ENCODE measurements around the gene TEX52.

Gene TEX52

DNA sequence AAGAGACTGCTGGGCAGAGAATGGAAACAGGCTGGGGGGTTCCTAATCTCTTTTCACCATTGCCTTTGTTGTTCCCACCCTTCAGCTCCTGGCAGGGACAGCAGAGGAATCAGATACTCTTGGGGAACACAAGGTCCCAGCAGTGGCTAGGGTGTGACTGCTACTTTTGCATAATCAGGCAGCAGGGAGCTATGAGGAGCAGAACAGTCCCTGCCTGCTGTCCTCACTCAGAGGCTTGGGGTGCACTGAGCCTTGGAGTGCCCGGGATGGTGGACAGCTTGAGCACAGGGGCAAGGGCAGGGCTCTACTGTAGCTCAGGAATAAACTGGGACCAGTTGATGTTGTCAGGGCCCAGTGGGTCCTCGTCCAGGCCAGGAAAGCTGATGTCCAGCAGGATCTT, 1.5 kb upstream of the TEX52 start:
- H3K4me1 ChIP-seq (ENCODE audit: insufficient read depth, low read length), result peaks cover 9% of the 10 kb centered on the region
- H2AFZ ChIP-seq (ENCODE audit: low read depth, low read length), result no peak overlapping the region
- no peaks in the 10 kb centered on the region for H3K9me3 ChIP-seq (ENCODE audit: low read length)
- no peaks in the 10 kb centered on the region for H3K27me3 ChIP-seq (ENCODE audit: insufficient read depth, low read length)
- H3K36me3 ChIP-seq (ENCODE audit: insufficient read depth, low read length), result peaks cover 48% of the 10 kb centered on the region
- H3K4me3 ChIP-seq (ENCODE audit: low read length), result no peak overlapping the region

DNA sequence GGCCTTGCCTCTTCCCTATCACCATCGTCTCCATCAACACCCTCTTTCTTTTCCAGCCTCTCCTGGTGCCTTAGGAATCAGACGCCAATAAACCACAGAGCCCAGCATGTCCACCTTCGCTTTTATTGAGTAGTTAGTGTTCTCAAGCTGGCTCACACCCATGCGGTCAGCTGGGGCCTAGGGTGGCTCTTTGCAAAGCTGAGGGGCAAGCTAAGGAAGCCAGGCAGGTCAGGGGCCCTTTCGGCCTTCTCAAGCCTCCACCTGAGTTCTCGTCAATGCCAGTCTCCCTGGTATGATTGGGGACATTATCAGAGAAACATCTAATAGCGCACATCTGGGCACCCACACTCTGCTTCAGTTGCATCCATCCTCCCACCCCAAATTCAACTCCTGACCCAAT, 737 bp upstream of the TEX52 start:
- Histone ChIP-seq H3K27me3 (ENCODE audit: insufficient read depth, low read length) (no peaks in the 10 kb centered on the region), H3K4me3 (ENCODE audit: low read length) (no peak overlapping the region), H3K9me3 (ENCODE audit: low read length) (no peaks in the 10 kb centered on the region)

DNA sequence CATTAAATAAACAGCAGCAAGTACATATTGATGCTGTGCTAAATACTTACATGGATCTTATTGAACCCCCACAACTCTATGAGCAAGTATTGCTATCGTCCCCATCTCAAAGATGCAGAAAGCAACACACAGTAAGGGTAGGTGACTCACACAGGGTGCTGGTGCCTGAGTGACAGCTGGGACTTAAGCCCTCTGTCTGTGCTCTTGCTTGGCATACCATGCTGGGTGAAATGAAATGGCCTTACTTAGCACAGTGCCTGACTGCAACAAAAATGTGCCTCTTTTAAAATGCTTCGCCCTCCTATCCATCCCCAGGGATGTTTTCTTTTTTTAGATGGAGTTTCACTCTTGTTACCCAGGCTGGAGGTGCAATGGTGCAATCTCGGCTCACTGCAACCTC, 788 bp downstream of the TEX52 start:
- Histone ChIP-seq H3K9me3 (ENCODE audit: low read length) (no peaks in the 10 kb centered on the region), H2AFZ (ENCODE audit: low read depth, low read length) (no peak overlapping the region), H3K36me3 (ENCODE audit: insufficient read depth, low read length) (peaks cover 31% of the 10 kb centered on the region), H3K27me3 (ENCODE audit: insufficient read depth, low read length) (no peaks in the 10 kb centered on the region), H3K4me3 (ENCODE audit: low read length) (no peak overlapping the region), H3K4me1 (ENCODE audit: insufficient read depth, low read length) (peaks cover 9% of the 10 kb centered on the region)

More for the DNA sequence above, 737 bp upstream of the TEX52 start:
- Histone ChIP-seq H2AFZ (ENCODE audit: low read depth, low read length) (no peak overlapping the region), H3K4me1 (ENCODE audit: insufficient read depth, low read length) (peaks cover 9% of the 10 kb centered on the region), H3K36me3 (ENCODE audit: insufficient read depth, low read length) (peaks cover 40% of the 10 kb centered on the region)

DNA sequence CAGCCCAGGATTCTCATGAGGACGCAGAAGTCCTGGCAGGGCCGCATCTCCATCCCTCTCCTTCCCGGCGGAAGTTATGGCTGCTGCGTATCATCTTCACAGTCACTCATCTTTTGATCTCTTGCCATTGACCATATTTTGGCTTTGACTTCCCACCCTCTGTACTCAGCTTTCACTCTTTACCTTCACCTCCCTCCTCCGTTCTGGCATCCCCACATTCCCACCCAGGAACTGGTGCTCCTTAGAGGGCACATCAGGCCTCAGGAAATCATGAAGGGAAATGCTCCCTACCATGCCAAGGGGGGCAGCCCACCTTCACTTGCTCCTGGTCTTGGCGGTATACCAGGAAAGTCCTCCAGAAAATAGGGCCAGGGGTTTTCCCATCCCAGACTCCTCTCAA, 1.3 kb downstream of the TEX52 start:
- no peak overlapping the region for H2AFZ ChIP-seq (ENCODE audit: low read depth, low read length)

DNA sequence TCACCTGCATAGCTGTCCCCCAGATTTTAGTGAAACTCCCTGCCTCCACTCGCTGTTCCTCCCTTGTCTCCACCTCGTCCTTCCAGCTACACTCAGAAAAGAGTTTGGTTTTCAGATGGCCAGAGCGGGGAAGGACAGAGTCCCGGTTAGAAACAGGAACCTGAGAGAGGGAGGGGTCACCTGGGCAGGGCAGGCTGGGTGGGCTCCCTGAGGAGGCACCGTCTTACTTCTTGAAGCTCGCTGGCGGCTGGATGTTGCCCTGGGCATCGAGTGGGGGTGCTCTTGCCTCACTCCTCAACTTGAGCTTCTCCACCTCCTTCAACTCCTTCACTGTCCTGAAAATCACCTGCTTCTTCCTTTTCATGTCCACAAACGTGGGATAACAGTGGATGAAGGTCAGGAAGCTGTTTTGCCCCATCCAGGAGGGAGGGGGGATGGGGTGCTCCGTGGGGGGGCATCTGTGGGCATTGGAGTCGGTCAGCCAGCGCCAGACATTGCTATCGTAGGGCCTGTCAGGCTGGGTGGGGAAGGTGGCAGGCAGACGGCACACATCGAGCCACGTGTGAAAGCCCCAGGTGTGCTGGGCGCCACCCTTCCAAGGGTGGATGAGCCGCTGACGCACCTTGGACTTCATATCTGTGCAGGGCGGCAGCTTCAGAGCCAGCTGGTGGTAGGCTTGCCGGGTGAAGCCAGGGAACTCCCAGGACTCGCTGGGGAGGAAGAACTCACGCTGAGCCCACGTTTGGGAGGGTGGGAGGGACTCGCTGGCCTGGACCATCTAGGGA, 2.0 kb downstream of the TEX52 start:
- peaks cover 11% of the 10 kb centered on the region for H3K4me1 ChIP-seq (ENCODE audit: insufficient read depth, low read length)
- no peak overlapping the region for H2AFZ ChIP-seq (ENCODE audit: low read depth, low read length)
- no peaks in the 10 kb centered on the region for H3K9me3 ChIP-seq (ENCODE audit: low read length)
- no peaks in the 10 kb centered on the region for H3K27me3 ChIP-seq (ENCODE audit: insufficient read depth, low read length)
- peaks cover 26% of the 10 kb centered on the region for H3K36me3 ChIP-seq (ENCODE audit: insufficient read depth, low read length)
- H3K4me3 ChIP-seq (ENCODE audit: low read length), result no peak overlapping the region

More for the DNA sequence above, 1.3 kb downstream of the TEX52 start:
- Histone ChIP-seq H3K36me3 (ENCODE audit: insufficient read depth, low read length) (peaks cover 31% of the 10 kb centered on the region), H3K4me1 (ENCODE audit: insufficient read depth, low read length) (peaks cover 9% of the 10 kb centered on the region), H3K9me3 (ENCODE audit: low read length) (no peaks in the 10 kb centered on the region), H3K4me3 (ENCODE audit: low read length) (no peak overlapping the region), H3K27me3 (ENCODE audit: insufficient read depth, low read length) (no peaks in the 10 kb centered on the region)

DNA sequence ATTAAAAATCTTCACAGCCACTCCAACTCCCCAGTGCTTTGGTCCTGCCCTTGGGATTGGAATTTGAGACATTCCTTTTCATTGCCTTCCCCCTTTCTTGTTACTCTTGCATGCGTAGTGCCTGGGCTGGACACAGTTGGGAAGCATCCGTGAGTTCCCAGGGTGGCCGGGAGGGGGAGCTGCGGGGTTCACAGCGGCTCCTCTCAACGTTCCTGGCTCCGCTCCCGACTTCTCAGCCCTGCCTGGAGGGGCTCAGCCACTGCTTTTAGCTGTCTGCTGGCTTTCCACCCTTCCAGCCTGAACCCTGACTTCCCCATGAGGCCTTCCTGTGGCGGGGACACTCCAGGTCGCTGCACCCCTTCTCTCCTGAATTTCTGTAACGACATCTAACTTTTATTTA, 3.2 kb downstream of the TEX52 start:
- no peak overlapping the region for H2AFZ ChIP-seq (ENCODE audit: low read depth, low read length)
- peaks cover 15% of the 10 kb centered on the region for H3K36me3 ChIP-seq (ENCODE audit: insufficient read depth, low read length)
- no peak overlapping the region for H3K4me3 ChIP-seq (ENCODE audit: low read length)
- peaks cover 23% of the 10 kb centered on the region for H3K4me1 ChIP-seq (ENCODE audit: insufficient read depth, low read length)
- H3K27me3 ChIP-seq (ENCODE audit: insufficient read depth, low read length), result no peaks in the 10 kb centered on the region
- H3K9me3 ChIP-seq (ENCODE audit: low read length), result no peaks in the 10 kb centered on the region

DNA sequence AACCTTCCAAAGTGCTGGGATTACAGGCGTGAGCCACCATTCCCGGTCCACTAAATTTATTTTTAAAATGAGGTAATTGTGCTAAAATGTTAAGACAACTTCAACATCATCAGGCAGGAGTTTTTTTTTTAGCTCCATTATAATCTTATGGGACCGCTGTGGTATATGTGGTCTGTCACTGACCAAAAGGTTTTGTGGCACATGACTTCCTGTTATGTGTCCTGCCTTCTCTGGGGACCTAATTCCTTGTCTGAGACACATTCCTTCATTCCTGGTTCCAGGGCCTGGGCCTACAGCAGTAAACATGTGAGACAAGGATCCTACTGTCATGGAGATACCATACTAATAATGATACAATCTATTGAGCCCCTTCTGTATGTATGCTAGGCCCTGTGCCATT, 4.9 kb downstream of the TEX52 start:
- peaks cover 25% of the 10 kb centered on the region for H3K4me1 ChIP-seq (ENCODE audit: insufficient read depth, low read length)
- no peaks in the 10 kb centered on the region for H3K27me3 ChIP-seq (ENCODE audit: insufficient read depth, low read length)

DNA sequence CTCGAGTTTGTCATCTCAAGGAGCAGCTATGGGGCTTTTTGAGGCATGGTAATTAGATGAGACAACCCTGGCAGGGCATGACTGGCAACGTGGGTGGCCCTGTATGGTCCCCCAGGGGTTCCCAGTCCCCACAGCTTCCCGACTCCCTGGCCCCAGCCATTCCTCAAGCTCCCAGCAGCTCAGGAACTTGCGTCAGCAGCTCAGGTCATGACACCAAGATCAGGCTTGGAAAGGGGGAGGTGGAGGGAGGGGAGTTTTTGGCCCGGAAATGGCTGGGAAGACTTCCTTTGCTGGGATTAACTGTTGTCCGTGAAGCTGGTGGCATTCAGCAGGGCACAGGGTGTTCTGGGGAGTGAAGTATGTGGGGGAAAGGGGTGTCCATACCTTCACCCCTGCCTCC, 11.6 kb downstream of the TEX52 start:
- Histone ChIP-seq H3K36me3 (ENCODE audit: insufficient read depth, low read length) (no peaks in the 10 kb centered on the region), H3K4me3 (ENCODE audit: low read length) (no peak overlapping the region), H3K27me3 (ENCODE audit: insufficient read depth, low read length) (no peaks in the 10 kb centered on the region), H2AFZ (ENCODE audit: low read depth, low read length) (no peak overlapping the region), H3K9me3 (ENCODE audit: low read length) (no peaks in the 10 kb centered on the region), H3K4me1 (ENCODE audit: insufficient read depth, low read length) (peaks cover 28% of the 10 kb centered on the region)

More for the DNA sequence above, 4.9 kb downstream of the TEX52 start:
- no peak overlapping the region for H3K4me3 ChIP-seq (ENCODE audit: low read length)
- no peaks in the 10 kb centered on the region for H3K36me3 ChIP-seq (ENCODE audit: insufficient read depth, low read length)
- H2AFZ ChIP-seq (ENCODE audit: low read depth, low read length), result no peak overlapping the region
- H3K9me3 ChIP-seq (ENCODE audit: low read length), result no peaks in the 10 kb centered on the region

DNA sequence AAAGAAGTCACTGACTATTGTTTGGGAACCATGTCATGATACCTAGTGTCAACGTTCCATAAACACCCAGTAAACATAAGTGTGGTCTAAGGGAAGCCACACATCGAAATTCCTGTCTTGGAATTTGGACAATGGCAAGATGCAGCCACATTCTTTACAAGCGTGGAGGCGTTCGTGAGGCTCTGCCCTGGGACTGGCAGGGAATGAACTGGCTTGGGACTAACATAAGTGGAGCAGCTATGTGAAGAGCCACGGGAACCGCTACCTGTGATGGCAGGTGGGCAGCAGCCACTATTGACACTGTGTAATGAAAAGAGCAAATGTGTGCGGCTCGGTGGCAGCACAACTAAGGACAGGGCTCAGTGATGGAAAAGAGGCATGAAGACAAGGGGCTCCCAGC, 12.1 kb downstream of the TEX52 start:
- H3K27me3 ChIP-seq (ENCODE audit: insufficient read depth, low read length), result no peaks in the 10 kb centered on the region
- peaks cover 24% of the 10 kb centered on the region for H3K4me1 ChIP-seq (ENCODE audit: insufficient read depth, low read length)
- no peak overlapping the region for H2AFZ ChIP-seq (ENCODE audit: low read depth, low read length)
- H3K36me3 ChIP-seq (ENCODE audit: insufficient read depth, low read length), result no peaks in the 10 kb centered on the region
- no peak overlapping the region for H3K4me3 ChIP-seq (ENCODE audit: low read length)
- no peaks in the 10 kb centered on the region for H3K9me3 ChIP-seq (ENCODE audit: low read length)

DNA sequence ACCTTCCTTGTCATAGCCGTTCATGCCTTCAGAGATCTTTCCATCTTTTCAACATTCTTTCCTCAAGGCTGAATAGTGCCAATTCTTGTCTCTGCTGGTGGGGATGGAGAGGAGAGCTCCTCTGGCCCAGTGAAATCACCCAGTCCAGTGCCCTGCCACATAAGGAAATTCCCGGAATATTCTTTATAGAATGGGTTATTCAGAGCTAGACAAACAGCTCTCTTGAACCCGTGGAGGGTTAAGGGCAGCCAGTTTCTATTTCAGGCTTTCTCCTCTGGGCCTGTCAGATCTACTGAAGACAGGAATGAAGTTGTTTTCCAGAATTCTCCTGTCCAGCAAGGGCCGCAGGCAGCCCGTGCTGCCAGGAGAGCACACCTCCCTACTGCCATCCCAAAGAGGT, 13.9 kb downstream of the TEX52 start:
- Histone ChIP-seq H3K27me3 (ENCODE audit: insufficient read depth, low read length) (no peaks in the 10 kb centered on the region), H2AFZ (ENCODE audit: low read depth, low read length) (no peak overlapping the region)

DNA sequence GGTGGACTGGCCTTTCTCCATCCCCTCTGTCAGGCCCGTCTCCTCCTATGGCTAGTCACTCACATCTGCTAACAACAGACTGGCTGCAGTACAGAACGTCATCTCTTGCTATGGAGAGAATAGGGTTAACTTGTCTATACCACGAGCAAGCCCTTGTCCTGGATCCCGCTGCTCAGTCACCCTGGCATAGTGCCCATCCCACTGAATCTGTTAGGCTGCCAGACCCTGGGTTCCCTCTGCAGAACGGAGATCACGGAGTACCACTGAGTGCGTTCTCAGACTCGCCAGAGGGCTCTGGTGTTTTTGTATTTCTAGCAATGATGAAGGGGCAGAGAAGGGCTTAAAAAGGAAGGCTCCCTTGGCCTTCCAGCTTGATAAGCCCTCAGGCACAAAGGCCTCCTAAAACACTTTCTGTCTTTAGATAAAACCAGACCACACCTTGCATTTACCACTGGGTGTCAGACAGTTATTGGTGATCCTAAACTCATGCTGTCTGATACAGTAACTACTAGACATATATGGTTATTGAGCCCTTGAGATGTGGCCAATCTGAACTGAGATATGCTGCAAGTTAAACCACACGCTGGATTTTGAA, 15.7 kb downstream of the TEX52 start:
- no peak overlapping the region for H3K4me3 ChIP-seq (ENCODE audit: low read length)
- H3K9me3 ChIP-seq (ENCODE audit: low read length), result no peaks in the 10 kb centered on the region
- no peak overlapping the region for H2AFZ ChIP-seq (ENCODE audit: low read depth, low read length)
- no peaks in the 10 kb centered on the region for H3K27me3 ChIP-seq (ENCODE audit: insufficient read depth, low read length)
- H3K36me3 ChIP-seq (ENCODE audit: insufficient read depth, low read length), result no peaks in the 10 kb centered on the region
- H3K4me1 ChIP-seq (ENCODE audit: insufficient read depth, low read length), result peaks cover 8% of the 10 kb centered on the region

More for the DNA sequence above, 13.9 kb downstream of the TEX52 start:
- no peaks in the 10 kb centered on the region for H3K9me3 ChIP-seq (ENCODE audit: low read length)
- H3K36me3 ChIP-seq (ENCODE audit: insufficient read depth, low read length), result no peaks in the 10 kb centered on the region
- no peak overlapping the region for H3K4me3 ChIP-seq (ENCODE audit: low read length)
- peaks cover 8% of the 10 kb centered on the region for H3K4me1 ChIP-seq (ENCODE audit: insufficient read depth, low read length)

DNA sequence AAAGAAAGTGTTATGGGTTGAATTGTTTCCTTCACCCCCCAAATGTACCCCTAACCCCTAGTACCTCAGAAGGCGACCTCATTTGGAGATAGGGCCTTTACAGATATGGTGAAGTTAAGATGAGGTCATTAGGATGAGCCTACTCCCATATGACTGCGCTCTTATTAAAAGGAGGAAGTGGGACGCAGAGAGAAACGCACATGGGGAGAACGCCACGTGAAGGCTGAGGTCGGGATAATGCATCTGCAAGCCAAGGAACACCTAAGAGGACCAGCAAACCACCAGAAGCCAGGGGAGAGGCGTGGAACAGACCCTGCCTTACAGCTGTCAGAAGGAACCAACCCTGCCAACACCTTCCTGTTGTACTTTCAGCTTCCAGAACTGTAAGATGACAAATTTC, 20.3 kb downstream of the TEX52 start:
- H2AFZ ChIP-seq (ENCODE audit: low read depth, low read length), result no peak overlapping the region
- no peak overlapping the region for H3K4me3 ChIP-seq (ENCODE audit: low read length)
- peaks cover 4% of the 10 kb centered on the region for H3K36me3 ChIP-seq (ENCODE audit: insufficient read depth, low read length)
- no peaks in the 10 kb centered on the region for H3K27me3 ChIP-seq (ENCODE audit: insufficient read depth, low read length)
- H3K9me3 ChIP-seq (ENCODE audit: low read length), result no peaks in the 10 kb centered on the region
- peaks cover 8% of the 10 kb centered on the region for H3K4me1 ChIP-seq (ENCODE audit: insufficient read depth, low read length)

DNA sequence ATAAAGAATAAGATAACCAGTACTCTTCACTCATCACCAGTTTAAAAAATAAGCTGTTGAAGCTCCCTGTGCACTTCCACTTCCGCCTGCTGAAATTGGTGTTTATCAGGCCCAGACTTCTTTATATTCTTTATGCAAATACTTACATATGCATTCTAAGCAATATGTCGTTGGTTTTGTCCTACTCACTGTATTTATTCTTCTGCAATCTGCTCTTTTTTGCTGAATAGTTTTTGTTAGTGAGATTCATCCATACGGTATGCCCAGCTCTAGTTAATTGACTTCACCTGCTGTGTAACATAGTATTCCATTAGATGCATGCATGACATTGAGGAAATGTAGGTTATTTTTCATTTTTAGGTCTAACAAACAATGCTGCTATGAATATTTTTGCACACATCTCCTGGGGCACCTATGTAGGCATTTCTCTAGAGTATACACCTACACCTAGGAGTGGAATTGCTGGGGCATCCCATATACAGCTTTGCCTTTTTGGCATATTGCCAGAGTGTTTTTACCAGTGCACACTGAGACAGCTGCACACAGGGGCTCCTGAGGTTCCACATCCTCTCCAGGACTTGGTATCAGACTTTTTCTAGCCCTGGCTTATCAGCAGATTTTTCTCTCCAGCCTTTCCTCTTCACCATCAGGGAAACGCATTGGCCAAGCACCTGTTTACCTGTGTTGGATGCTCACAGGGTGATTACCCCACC, 21.0 kb downstream of the TEX52 start:
- Histone ChIP-seq H2AFZ (ENCODE audit: low read depth, low read length) (no peak overlapping the region), H3K4me1 (ENCODE audit: insufficient read depth, low read length) (peaks cover 8% of the 10 kb centered on the region), H3K36me3 (ENCODE audit: insufficient read depth, low read length) (peaks cover 4% of the 10 kb centered on the region), H3K4me3 (ENCODE audit: low read length) (no peak overlapping the region), H3K9me3 (ENCODE audit: low read length) (no peaks in the 10 kb centered on the region), H3K27me3 (ENCODE audit: insufficient read depth, low read length) (no peaks in the 10 kb centered on the region)

All from neuron (in vitro differentiated cells).